ENCODE measurements around the gene DGKA.
A peak's percentile ranks its signal among the peaks of the same experiment; 100 is the strongest.
"Not testable (repeated sequence)": the region's sequence is repeated elsewhere in the genome, so short reads cannot be mapped to it uniquely, and the experiment has no call there.

DGKA gene

GRCh38 chr12:55930771-55931316 lies at the start of gene DGKA:
Gene DGKA, plus strand, starts transcription at chr12:55931162. Its CDS starts 5,342 bp downstream, at chr12:55936504.
- peak; percentile 65 to 75 for DNase-seq

- no peak for DNase-seq
These were observed 45.8 kb upstream of the DGKA start for GRCh38 chr12:55885113-55885512.

GRCh38 chr12:55891310-55891709 lies 39.7 kb upstream of the DGKA start:
- no peak for DNase-seq

GRCh38 chr12:55893723-55894122 lies 37.2 kb upstream of the DGKA start:
- DNase-seq, result no peak

- no peak for DNase-seq
These were observed 31.9 kb upstream of the DGKA start for GRCh38 chr12:55899082-55899481.

- no peak for DNase-seq
These were observed 29.0 kb upstream of the DGKA start for GRCh38 chr12:55901881-55902490.

- DNase-seq, result no peak
These were observed 24.9 kb upstream of the DGKA start for GRCh38 chr12:55906056-55906455.

GRCh38 chr12:55908726-55909512 lies 22.0 kb upstream of the DGKA start:
- DNase-seq, result no peak

- no peak for DNase-seq
These were observed 21.5 kb upstream of the DGKA start for GRCh38 chr12:55909513-55909884.

GRCh38 chr12:55912908-55913307 lies 18.1 kb upstream of the DGKA start:
- no peak for DNase-seq

GRCh38 chr12:55915482-55915859 lies 15.5 kb upstream of the DGKA start:
- DNase-seq, result no peak

GRCh38 chr12:55919032-55919431 lies 11.9 kb upstream of the DGKA start:
- not testable (repeated sequence) for DNase-seq

GRCh38 chr12:55922126-55922525 lies 8.8 kb upstream of the DGKA start:
- no peak for DNase-seq

- not testable (repeated sequence) for DNase-seq
These were observed 7.3 kb upstream of the DGKA start for GRCh38 chr12:55923648-55924047.

- DNase-seq, result no peak
These were observed 5.6 kb upstream of the DGKA start for GRCh38 chr12:55925371-55925770.

GRCh38 chr12:55925870-55926737 lies 4.9 kb upstream of the DGKA start:
- DNase-seq, result peak in 1 of 2 donors; percentile 12

GRCh38 chr12:55926738-55927587 lies 4.0 kb upstream of the DGKA start:
- peak; percentile 93 to 94 for DNase-seq

- DNase-seq, result peak; percentile 78 to 80
These were observed 3.1 kb upstream of the DGKA start, which contains the start of gene PYM1 for GRCh38 chr12:55927588-55928502. Gene PYM1, minus strand, starts transcription at chr12:55927894. Its CDS starts 133 bp downstream, at chr12:55927761.

GRCh38 chr12:55929306-55929791 lies 1.6 kb upstream of the DGKA start:
- DNase-seq, result peak; percentile 88 to 90

GRCh38 chr12:55931317-55931779 lies 386 bp downstream of the DGKA start:
- no peak for DNase-seq

Data from CD4-positive, alpha-beta T cell treated with Interleukin-4 for 1 hour (primary cell).